Measurements from ENCODE around the gene GHDC.
"Not testable (repeated sequence)": the region's sequence is repeated elsewhere in the genome, so short reads cannot be mapped to it uniquely, and the experiment has no call there.

GHDC gene

DNA sequence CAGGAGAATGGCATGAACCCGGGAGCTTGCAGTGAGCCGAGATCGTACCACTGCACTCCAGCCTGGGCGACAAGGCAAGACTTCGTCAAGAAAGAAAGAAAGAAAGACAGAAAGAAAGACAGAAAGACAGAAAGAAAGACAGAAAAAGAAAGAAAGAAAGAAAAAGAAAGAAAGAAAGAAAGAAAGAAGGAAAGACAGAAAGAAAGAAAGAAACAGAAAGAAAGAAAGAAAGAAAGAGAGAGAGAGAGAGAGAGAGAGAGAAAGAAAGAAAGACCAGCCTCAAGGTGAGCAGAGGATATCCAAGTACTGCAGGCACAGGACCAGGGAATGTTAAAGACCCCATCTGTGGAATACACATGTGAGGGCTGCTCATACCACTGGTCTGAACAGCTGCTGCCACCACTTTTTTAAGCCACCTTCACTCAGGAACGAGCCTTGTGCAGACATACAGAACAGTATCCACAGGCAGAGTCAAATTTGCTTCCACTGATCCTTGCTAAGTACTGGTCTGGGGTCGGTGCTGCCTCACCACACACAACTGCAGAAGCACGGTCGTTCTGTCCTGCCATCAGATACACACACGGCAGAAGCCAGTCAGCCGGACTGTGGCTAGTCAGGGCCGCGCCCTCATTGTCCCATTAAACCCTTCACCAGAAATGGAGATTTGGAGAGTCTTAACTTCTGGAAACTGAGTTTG, 47.2 kb downstream of the GHDC start:
- DNase-seq: no peak

DNA sequence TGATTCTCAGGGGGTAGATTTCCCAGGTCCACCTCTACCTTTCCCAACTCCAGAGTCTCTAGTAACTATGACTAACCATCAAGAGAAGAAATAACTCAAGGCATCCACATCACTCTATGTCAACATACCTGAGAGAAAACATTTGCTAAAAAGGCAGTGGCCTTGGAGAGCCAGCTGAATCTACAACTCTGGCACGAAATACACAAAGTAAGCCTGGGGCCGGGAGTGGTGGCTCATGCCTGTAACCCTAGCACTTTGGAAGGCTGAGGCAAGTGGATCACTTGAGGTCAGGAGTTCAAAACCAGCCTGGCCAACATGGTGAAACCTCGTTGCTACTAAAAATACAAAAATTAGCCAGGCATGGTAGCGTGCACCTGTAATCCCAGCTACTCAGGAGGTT, 51.2 kb downstream of the GHDC start:
- not testable (repeated sequence) for DNase-seq

- no peak for DNase-seq
These were observed 51.9 kb downstream of the GHDC start for GRCh38 chr17:42142371-42142896.

- no peak for DNase-seq
These were observed 52.9 kb downstream of the GHDC start for GRCh38 chr17:42141382-42141781.

GRCh38 chr17:42140690-42141089, 53.6 kb downstream of the GHDC start:
- not testable (repeated sequence) for DNase-seq

All from activated CD4-positive, alpha-beta T cell treated with anti-CD3 and anti-CD28 coated beads, Interleukin-2, amount 50 U/mL, for 1 hour (primary cell).